K562 (cell line): Measurements from ENCODE around the gene CLDN15. TPM values are rescaled to one million over a fixed set of nuclear protein-coding genes. Genes with fewer than 3 reads are reported as not detected.

Experiments used
- CBFB ChIP-seq: sonication (generic); formaldehyde crosslinking; IDR thresholded peaks from 2 replicates; pipeline ENCODE4 v1.4.0; 2020; ENCODE audit warnings: mild to moderate bottlenecking, missing genetic modification reagents
- CCNT2 ChIP-seq: IDR thresholded peaks from 2 replicates; pipeline ENCODE4 v1.6.1; 2011; ENCODE audit warnings: borderline replicate concordance, low read depth, mild to moderate bottlenecking, moderate library complexity, mixed read lengths, low read length; ENCODE audit not compliant: insufficient read length; ENCODE audit errors: extremely low read depth
- EWSR1 ChIP-seq: fragments of 450-650 bp; IDR thresholded peaks from 2 replicates; pipeline ENCODE4 v1.6.1; 2018; ENCODE audit warnings: borderline replicate concordance, mild to moderate bottlenecking, low read depth, moderate library complexity; ENCODE audit not compliant: partially characterized antibody
- GTF2F1 ChIP-seq: IDR thresholded peaks from 2 replicates; pipeline ENCODE4 v1.6.1; 2011; ENCODE audit warnings: low read depth, low read length, improper control_type of control experiment
- JUNB ChIP-seq: fragments of 450-650 bp; formaldehyde crosslinking; conservative IDR thresholded peaks from 2 replicates; pipeline ENCODE4 v1.4.0; 2020; ENCODE audit warnings: mild to moderate bottlenecking
- KAT8 ChIP-seq: fragments of 450-650 bp; IDR thresholded peaks from 2 replicates; pipeline ENCODE4 v1.6.1; 2016; ENCODE audit warnings: low read depth, mild to moderate bottlenecking
- NELFE ChIP-seq: IDR thresholded peaks from 2 replicates; pipeline ENCODE4 v1.6.1; 2011; ENCODE audit warnings: mild to moderate bottlenecking; ENCODE audit not compliant: insufficient read depth, insufficient read length
- NFATC3 ChIP-seq: fragments of 450-650 bp; IDR thresholded peaks from 2 replicates; pipeline ENCODE4 v1.6.1; 2017; ENCODE audit warnings: mild to moderate bottlenecking
- NFE2L1 ChIP-seq: fragments of 450-650 bp; IDR thresholded peaks from 2 replicates; pipeline ENCODE4 v1.6.1; 2016; ENCODE audit warnings: missing genetic modification characterization, low read depth, mild to moderate bottlenecking, missing compliant biosample characterization, moderate library complexity, borderline replicate concordance
- NFIX ChIP-seq: fragments of 250-450 bp; sonication (Bioruptor Pico); IDR thresholded peaks from 2 replicates; pipeline ENCODE4 v1.4.0; 2020; ENCODE audit warnings: low read depth, mild to moderate bottlenecking, moderate library complexity
- NR2C1 ChIP-seq, 2 experiments: fragments of 450-650 bp; IDR thresholded peaks; 2 replicates each; pipeline ENCODE4 v1.6.1; 2017; ENCODE audit warnings: mild to moderate bottlenecking in 2 of 2, antibody characterized with exemption in 1 of 2, inconsistent platforms in 1 of 2, missing compliant biosample characterization in 1 of 2, missing genetic modification characterization in 1 of 2
- NR2C2 ChIP-seq, 2 experiments: fragments of 200-800 bp in 1 of 2; sonication (Bioruptor generic) in 1 of 2; sonication (generic) in 1 of 2; formaldehyde crosslinking in 1 of 2; IDR thresholded peaks; 2 replicates each; pipeline versions ENCODE4 v1.6.1 to v1.8.0; 2016 to 2022; ENCODE audit warnings: mild to moderate bottlenecking in 1 of 2, missing compliant biosample characterization in 1 of 2, missing genetic modification characterization in 1 of 2, missing genetic modification reagents in 1 of 2
- PHTF2 ChIP-seq: fragments of 250-450 bp; sonication (Bioruptor Pico); IDR thresholded peaks from 2 replicates; pipeline ENCODE4 v1.5.0; 2021; ENCODE audit warnings: mild to moderate bottlenecking
- RBM34 ChIP-seq: fragments of 200-400 bp; formaldehyde crosslinking; IDR thresholded peaks from 2 replicates; pipeline ENCODE4 v1.6.1; 2018; ENCODE audit warnings: low read length, borderline replicate concordance; ENCODE audit not compliant: insufficient read depth
- SMARCA4 ChIP-seq: fragments of 450-650 bp; IDR thresholded peaks from 2 replicates; pipeline ENCODE4 v1.6.1; 2016
- THRAP3 ChIP-seq: fragments of 450-650 bp; IDR thresholded peaks from 2 replicates; pipeline ENCODE4 v1.6.1; 2016; ENCODE audit warnings: mild to moderate bottlenecking, inconsistent platforms, borderline replicate concordance
- ZBTB7A ChIP-seq: IDR thresholded peaks from 2 replicates; pipeline ENCODE4 v1.6.1; 2011; ENCODE audit warnings: low read depth, mild to moderate bottlenecking, low read length, moderate library complexity, borderline replicate concordance; ENCODE audit not compliant: control insufficient read depth
- ZNF444 ChIP-seq: fragments of 250-450 bp; sonication (Bioruptor Pico); IDR thresholded peaks from 2 replicates; pipeline ENCODE4 v1.4.0; 2020; ENCODE audit warnings: mild to moderate bottlenecking, moderate library complexity
- ZNF644 ChIP-seq: fragments of 200-800 bp; sonication (Bioruptor generic); IDR thresholded peaks from 2 replicates; pipeline ENCODE4 v1.6.1; 2016; ENCODE audit warnings: low read depth, missing genetic modification characterization, missing compliant biosample characterization
- ZNF79 ChIP-seq: fragments of 250-450 bp; sonication (Bioruptor Pico); IDR thresholded peaks from 2 replicates; pipeline ENCODE4 v1.4.0; 2020; ENCODE audit warnings: low read depth, mild to moderate bottlenecking, moderate library complexity
- polyA plus RNA-seq, 8 experiments: library from polyadenylated mRNA; depleted of rRNA in 4 of 8; stranded (reverse) in 5 of 8; unstranded in 3 of 8; fragments of >200 nt; fragmentation: Nextera tagmentation in 2 of 8; fragmentation: Illumina TruSeq in 1 of 8; extraction: Ambion mirVana in 2 of 8; extraction: Trizol in 1 of 8; gene quantifications; 2 replicates each; pipeline versions ENCODE4 v1.2.1 to v1.2.3, GENCODE V29; 2011 to 2014; ENCODE audit warnings: inconsistent platforms in 1 of 8, missing spikeins in 1 of 8
- total RNA-seq, 7 experiments: library from RNA; depleted of rRNA in 6 of 7; stranded (reverse); fragments of >200 nt in 6 of 7; fragmentation: Illumina TruSeq in 2 of 7; extraction: Trizol in 2 of 7; gene quantifications; 2 replicates each; pipeline versions ENCODE4 v1.2.1 to v1.2.3, GENCODE V29; 2011 to 2021; ENCODE audit warnings: low replicate concordance in 1 of 7
- TF ChIP-seq, protein P1 (sequence below): sonication (generic); formaldehyde crosslinking; IDR thresholded peaks from 2 replicates; pipeline ENCODE4 v1.8.0; 2023; ENCODE audit warnings: mild to moderate bottlenecking, missing genetic modification reagents
- TF ChIP-seq, protein P2 (sequence below): fragments of 450-650 bp; conservative IDR thresholded peaks from 2 replicates; pipeline ENCODE4 v1.6.1; 2016; ENCODE audit warnings: missing genetic modification characterization, low read depth, mild to moderate bottlenecking, control low read depth, missing compliant biosample characterization

CLDN15 gene
- total and polyA plus RNA-seq, 9 of the 15 experiments (the other 6 are each of a cell fraction or from before 2014, with no cell fraction given), result 0.32 to 14.5 (median 7.4) TPM

DNA sequence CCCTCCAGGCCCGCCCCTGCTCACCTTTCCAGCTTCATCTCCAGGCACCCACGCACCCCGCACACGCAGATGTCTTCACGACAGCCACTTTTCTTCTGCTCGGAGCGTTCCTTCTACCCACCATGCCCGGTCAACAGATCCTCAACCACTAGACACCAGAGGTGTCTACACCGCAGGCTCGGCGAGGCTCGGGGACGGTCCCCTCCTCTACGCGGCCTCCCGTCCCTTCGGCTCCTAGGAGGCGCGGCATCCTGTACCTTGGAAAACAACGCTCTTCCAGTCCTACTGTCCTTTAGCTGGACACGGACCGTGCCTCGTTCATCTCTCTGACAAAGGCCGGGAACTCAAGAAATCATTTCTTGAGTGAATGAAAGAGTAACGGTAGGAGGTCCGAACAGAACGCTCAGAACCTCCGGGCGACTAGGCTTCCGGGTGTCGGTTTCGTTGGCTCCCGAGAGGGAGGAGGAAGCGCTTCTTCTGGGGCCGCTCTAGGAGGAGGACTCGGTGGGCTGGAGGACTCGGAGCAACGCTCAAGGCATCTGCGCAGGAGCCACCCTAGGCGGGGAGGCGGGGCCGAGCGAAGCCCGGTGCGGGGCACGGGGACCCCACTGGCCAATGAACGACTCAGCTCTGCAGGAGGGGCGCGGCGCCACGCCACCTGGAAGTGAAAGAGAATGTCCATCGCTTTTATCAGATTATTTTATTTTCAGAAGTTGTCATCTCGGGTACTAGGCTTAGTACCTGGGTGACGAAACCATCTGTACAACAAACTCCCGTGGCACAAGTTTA, 14.5 kb upstream of the CLDN15 start (continued):
- TF ChIP-seq, protein P1, sequence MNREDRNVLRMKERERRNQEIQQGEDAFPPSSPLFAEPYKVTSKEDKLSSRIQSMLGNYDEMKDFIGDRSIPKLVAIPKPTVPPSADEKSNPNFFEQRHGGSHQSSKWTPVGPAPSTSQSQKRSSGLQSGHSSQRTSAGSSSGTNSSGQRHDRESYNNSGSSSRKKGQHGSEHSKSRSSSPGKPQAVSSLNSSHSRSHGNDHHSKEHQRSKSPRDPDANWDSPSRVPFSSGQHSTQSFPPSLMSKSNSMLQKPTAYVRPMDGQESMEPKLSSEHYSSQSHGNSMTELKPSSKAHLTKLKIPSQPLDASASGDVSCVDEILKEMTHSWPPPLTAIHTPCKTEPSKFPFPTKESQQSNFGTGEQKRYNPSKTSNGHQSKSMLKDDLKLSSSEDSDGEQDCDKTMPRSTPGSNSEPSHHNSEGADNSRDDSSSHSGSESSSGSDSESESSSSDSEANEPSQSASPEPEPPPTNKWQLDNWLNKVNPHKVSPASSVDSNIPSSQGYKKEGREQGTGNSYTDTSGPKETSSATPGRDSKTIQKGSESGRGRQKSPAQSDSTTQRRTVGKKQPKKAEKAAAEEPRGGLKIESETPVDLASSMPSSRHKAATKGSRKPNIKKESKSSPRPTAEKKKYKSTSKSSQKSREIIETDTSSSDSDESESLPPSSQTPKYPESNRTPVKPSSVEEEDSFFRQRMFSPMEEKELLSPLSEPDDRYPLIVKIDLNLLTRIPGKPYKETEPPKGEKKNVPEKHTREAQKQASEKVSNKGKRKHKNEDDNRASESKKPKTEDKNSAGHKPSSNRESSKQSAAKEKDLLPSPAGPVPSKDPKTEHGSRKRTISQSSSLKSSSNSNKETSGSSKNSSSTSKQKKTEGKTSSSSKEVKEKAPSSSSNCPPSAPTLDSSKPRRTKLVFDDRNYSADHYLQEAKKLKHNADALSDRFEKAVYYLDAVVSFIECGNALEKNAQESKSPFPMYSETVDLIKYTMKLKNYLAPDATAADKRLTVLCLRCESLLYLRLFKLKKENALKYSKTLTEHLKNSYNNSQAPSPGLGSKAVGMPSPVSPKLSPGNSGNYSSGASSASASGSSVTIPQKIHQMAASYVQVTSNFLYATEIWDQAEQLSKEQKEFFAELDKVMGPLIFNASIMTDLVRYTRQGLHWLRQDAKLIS, result no peak
- TF ChIP-seq, protein P2, sequence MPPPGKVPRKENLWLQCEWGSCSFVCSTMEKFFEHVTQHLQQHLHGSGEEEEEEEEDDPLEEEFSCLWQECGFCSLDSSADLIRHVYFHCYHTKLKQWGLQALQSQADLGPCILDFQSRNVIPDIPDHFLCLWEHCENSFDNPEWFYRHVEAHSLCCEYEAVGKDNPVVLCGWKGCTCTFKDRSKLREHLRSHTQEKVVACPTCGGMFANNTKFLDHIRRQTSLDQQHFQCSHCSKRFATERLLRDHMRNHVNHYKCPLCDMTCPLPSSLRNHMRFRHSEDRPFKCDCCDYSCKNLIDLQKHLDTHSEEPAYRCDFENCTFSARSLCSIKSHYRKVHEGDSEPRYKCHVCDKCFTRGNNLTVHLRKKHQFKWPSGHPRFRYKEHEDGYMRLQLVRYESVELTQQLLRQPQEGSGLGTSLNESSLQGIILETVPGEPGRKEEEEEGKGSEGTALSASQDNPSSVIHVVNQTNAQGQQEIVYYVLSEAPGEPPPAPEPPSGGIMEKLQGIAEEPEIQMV (tag), result no peak
- TF ChIP-seq ZNF644 (no peak), NFATC3 (peak; percentile 99), THRAP3 (0 out of 2 replicates have a peak, but pooled peaks have one; percentile 16), NR2C2 (CRISPR knock-in tag; IDR thresholded peaks at IDR 0.05) (0 out of 2 replicates have a peak, but pooled peaks have one; percentile 37), NR2C2 (tag; IDR thresholded peaks at IDR 0.05) (peak; percentile 95), KAT8 (no peak), ZNF79 (CRISPR knock-in tag) (no peak), PHTF2 (CRISPR knock-in tag) (no peak), NELFE (no peak), NFIX (no peak), GTF2F1 (peak; percentile 41; the same call in 1 of the 2 replicates), SMARCA4 (peak; percentile 66), NR2C1 (IDR thresholded peaks at IDR 0.05) (peak; percentile 84), NR2C1 (tag; IDR thresholded peaks at IDR 0.05) (peak; percentile 81), CCNT2 (peak; percentile 69), NFE2L1 (no peak), ZNF444 (CRISPR knock-in tag) (no peak), RBM34 (no peak), EWSR1 (no peak), ZBTB7A (no peak; the same call in 1 of the 2 replicates), JUNB (CRISPR knock-in tag) (no peak), CBFB (0 out of 2 replicates have a peak, but pooled peaks have one; percentile 69)
